ENCODE measurements around the gene CDK13.

The CDK13 gene

DNA sequence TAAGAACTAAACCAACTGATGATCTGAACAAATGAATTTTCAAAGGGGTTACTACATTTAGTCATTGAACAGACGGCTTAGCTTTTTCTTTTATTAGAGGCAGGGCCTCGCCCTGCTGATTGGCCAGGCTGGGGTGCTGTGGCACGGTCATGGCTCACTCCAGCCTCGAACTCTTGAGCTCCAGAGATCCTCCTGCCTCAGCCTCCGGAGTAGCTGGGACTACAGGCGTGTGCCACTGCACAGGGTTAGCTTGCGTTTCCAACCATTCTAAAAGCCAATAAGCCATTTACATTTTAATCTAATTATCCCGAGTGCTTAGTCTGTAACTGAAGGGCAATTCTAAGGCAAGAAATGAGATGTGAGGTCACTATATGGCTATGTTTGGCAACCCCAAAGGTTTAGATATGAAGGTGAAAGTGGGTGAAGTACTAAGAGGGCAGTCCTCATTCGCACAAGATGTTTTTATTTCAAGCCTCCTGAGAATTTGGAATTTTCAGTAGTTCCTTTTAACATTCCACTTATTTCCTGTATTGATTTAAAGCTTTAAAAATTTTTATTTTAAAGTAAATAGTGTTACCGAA lies 1.6 kb upstream of the CDK13 start:
- H3K4me3 ChIP-seq (ENCODE audit: low read depth, low read length) = peak overlapping the region; percentile 91
- DNase-seq (ENCODE audit: low read depth) = no peak

DNA sequence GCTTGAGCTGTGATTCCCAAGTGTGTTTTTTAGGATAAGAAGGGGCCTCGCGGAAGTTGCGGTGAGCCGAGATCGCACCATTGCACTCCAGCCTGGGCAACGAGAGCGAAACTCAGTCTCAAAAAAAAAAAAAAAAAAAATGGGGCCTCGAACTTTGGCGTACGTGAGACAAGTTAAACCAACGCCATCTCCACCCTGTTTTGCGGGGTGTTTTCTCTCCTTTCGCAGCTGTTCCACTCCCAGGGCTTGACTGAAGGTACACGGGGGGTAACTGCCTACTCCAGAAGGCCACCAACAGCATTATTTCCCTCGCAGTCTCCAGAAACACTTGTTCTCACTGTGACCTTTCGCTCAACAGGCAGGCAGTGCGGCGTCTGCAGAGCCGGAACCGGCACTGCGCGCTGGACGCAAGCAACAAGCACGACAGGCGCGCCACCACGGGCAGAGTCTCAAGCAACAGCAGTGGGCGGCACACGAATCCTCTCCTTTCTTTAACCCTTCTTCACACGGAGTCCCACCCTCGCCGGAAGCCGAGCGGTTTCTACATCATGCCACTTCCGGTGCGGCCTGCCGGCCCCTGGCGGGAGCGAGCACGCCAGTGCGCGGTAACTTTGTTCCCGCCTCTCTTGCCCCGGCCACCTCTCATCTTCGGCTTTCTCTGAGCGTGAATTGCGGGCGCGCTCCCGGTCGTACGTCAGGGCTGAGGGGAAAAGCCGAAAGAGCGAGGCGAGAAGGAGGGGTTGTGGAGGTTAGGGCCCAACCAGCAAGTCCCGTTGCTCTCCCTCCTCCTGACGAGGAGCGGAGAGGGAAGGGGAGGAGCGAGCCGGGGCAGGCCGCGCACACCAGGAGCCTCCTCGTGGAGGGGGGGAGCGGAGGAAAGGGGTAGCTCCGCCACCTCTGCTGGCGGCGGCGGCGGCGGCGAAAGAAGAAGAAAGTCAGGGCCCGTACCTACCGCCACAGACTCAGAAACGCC lies 814 bp upstream of the CDK13 start:
- DNase-seq (ENCODE audit: low read depth) = peak; percentile 99
- H3K4me3 ChIP-seq (ENCODE audit: low read depth, low read length) = peak overlapping the region; percentile 91

DNA sequence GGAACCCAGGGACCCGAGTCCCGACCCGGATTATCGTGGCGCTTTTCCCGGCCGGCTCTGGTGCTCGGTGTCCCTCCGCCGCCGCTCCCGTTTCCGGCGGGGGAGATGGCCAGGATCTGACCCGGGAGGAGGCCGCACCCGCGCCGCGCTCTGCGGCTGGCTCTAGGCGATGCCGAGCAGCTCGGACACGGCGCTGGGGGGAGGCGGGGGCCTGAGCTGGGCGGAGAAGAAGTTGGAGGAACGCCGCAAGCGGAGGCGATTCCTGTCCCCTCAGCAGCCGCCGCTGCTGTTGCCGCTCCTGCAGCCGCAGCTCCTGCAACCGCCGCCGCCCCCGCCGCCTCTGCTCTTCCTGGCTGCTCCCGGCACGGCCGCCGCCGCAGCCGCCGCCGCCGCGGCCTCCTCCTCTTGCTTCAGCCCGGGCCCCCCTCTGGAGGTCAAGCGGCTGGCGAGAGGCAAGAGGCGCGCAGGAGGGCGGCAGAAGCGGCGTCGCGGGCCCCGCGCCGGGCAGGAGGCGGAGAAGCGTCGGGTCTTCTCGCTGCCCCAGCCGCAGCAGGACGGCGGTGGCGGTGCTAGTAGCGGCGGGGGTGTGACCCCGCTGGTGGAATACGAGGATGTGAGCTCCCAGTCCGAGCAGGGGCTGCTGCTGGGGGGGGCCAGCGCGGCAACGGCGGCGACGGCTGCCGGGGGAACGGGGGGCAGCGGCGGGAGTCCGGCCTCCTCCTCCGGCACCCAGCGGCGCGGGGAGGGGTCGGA lies 593 bp downstream of the CDK13 start:
- DNase-seq (ENCODE audit: low read depth) = no peak
- H3K4me3 ChIP-seq (ENCODE audit: low read depth, low read length) = peak overlapping the region; percentile 91

DNA sequence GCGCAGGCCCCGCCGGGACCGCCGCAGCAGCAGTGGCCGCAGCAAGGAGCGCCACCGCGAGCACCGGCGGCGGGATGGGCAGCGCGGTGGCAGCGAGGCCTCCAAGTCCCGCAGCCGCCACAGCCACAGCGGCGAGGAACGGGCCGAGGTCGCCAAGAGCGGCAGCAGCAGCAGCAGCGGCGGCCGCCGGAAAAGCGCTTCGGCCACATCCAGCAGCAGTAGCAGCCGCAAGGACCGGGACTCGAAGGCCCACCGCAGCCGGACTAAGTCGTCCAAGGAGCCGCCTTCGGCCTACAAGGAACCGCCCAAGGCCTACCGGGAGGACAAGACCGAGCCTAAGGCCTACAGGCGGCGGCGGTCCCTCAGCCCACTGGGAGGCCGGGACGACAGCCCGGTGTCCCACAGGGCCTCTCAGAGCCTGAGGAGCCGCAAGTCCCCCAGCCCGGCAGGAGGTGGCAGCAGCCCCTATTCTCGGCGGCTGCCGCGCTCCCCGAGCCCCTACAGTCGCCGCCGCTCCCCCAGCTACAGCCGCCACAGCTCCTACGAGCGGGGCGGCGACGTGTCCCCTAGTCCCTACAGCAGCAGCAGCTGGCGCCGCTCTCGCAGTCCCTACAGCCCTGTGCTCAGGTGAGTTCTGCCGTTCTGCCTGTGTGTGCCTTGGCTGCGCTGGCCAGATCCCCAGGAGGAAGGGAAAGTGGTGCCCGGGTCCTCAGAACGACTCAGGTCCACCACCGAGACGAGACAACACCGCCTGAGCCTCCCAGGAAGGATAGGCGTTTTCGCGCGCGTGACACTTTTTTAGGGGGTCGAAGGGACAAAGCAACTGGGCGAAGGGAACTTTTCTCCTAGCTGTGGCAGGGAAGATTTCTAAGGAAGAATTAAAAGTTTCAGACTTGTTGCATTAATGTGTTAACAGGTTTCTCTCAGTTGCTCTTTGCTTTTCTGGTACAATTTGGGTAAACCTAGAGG lies 1.5 kb downstream of the CDK13 start:
- DNase-seq (ENCODE audit: low read depth) = no peak

DNA sequence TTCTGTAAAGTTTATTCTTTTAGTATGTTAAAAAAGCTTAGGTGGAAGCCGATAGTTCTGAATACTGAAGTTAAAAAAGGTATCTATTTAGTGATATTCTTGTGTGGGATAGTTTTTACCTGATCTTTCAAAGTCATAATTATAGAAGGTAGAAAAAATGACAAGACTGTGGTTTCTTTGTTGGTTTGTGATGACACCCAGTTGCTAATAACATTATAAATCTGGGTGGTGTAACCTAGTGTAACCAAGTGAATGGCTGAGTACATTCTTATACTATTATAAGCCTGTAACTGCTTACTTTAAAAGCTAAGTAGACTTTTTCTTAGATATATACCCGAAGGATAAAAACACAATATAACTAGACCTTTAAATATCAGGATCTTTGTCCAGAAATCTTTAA lies 2.3 kb downstream of the CDK13 start:
- no peak for DNase-seq (ENCODE audit: low read depth)
- peak overlapping the region; percentile 91 for H3K4me3 ChIP-seq (ENCODE audit: low read depth, low read length)

More for the DNA sequence above, 1.5 kb downstream of the CDK13 start:
- peak overlapping the region; percentile 91 for H3K4me3 ChIP-seq (ENCODE audit: low read depth, low read length)

DNA sequence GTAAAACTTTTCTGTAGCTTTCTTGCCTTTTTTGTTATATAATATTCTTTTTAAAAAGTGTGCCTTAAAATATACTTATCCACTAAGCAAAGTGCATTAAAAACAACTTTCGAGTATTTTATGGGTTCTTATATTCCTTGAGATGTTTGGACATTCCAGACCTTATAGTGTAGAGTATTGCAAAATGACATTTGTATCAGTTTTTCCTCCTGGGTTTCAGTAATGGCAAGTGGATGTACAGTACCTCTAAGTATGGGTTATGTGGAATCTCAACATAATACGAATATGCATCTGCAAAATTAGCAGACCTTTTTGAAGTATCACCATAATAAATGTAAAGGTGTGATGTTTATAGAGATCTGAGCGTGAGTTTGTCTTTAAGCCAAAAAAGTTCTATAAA lies 2.7 kb downstream of the CDK13 start:
- no peak for DNase-seq (ENCODE audit: low read depth)
- peak overlapping the region; percentile 91 for H3K4me3 ChIP-seq (ENCODE audit: low read depth, low read length)

DNA sequence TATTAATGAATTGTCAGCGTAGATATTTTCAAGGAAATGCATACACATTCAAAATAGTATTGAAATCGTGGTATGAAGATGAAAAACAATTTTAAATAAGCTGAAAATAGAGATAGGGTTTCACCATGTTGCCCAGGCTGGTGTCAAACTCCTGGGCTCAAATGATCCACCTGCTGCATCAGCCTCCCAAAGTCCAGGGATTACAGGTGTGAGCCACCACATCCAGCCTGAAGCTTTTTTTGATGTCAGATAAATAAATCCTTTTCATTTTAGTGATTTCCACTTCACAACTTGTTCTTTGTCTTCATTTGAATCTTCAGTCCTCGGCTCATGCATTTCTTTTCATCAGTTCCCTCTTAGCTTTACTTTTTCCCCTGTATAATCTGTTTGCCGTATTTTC lies 4.6 kb downstream of the CDK13 start:
- no peak overlapping the region for H3K4me3 ChIP-seq (ENCODE audit: low read depth, low read length)
- DNase-seq (ENCODE audit: low read depth) = no peak

DNA sequence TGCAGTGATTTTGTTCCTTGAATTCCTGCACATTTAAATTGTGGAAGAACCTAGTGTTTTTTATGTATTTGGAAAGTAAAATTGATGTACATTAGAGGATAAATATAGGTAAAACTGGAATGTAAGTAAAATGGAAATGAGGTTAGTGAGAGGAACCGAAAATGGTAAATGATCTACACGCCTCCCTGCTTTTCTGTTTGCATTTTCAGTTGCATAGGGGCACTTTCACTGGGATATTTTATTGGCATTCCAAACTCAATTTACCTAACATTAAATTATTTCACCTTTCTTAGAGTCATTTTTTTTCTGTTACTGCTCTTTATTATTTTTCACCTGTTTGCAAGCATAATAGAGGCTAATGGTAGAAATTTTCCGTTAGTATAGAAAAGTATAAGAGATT lies 8.0 kb downstream of the CDK13 start:
- no peak for DNase-seq (ENCODE audit: low read depth)
- H3K4me3 ChIP-seq (ENCODE audit: low read depth, low read length) = no peak overlapping the region

DNA sequence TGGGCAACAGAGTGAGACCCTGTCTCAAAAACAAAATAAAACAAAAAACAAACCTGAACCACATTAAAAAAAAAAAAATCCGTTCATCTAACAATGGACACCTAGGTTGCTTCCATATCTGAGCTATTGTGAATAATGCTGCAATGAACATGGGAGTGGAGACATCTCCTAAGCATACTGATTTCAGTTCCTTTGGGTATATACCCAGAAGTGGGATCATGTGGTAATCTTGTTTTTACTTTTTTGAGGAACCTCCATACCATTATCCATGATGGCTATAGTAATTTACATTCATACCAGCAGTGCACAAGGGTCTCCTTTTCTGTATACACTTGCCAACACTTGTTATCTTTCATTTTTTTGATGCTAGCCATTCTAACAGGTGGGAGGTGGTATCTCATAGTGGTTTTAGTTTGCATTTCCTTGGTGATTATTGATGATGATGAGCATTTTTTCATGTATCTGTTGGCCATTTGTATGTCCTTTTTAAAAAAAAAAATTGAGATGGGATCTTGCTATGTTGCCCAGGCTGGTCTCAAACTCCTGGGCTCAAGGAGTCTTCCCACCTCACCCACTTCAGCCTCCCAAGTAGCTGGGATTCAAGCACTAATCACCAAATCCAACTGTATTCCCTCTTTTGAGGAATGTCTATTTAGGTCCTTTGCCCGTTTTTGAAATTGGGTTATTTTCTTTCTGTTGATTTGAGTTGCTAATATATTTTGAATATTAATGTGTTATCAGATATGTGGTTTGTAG lies 17.5 kb downstream of the CDK13 start:
- no peak overlapping the region for H3K4me3 ChIP-seq (ENCODE audit: low read depth, low read length)

DNA sequence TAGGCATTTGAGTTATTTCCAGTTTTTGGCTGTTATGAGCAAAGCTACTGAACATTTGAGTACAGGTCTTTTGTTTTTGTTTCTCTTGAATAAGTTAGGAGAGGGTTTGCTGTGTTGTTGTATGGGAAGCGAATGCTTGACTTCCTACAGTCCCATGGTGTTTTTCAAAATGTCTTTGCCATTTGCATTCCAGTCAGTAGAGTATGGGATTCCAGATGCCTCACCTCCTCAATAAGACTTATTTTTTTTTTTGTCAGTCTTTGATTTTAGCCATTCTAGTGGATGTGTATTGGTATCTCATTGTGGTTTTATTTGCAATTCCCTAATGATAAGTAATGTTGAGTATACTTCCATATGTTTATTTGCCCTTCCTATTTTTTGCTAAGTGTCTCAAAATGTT lies 19.4 kb downstream of the CDK13 start:
- H3K4me3 ChIP-seq (ENCODE audit: low read depth, low read length) = no peak overlapping the region
- no peak for DNase-seq (ENCODE audit: low read depth)

More for the DNA sequence above, 17.5 kb downstream of the CDK13 start:
- DNase-seq (ENCODE audit: low read depth) = no peak

DNA sequence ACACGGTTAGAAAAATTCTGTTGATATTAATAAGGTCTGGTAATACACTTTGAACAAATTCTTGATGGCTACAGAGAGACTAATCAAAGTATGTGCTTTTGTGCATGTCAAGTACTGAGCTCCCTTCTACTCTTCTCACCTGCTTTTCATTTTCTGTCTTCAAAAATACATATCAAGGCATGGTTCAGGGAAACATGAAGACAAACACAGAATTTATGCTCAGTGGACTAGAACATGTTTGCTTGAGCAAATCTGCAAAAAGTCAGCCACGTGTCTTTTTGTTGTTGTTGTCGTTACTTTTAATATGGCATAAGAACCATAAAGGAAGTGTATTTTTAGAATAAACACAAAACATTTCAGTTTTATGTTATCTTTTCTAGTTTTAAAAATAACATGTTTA lies 21.9 kb downstream of the CDK13 start:
- no peak for DNase-seq (ENCODE audit: low read depth)
- H3K4me3 ChIP-seq (ENCODE audit: low read depth, low read length) = no peak overlapping the region

DNA sequence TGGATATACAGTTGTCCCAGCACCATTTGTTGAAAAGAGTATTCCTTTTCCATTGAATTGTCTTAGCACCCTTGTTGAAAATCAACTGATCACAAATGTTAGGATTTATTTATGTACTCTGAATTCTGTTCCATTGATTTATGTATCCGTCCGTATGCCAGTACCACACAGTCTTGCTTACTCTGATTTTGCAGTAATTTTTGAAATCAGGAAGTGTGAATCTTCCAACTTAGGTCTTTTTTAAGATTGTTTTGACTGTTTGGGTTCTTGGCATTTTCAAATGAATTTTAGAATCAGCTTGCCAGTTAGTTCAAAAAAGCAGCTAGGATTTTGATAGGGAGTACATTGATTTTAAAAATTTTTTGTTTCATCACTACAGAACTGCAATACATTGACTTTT lies 23.7 kb downstream of the CDK13 start:
- no peak overlapping the region for H3K4me3 ChIP-seq (ENCODE audit: low read depth, low read length)
- DNase-seq (ENCODE audit: low read depth) = no peak

DNA sequence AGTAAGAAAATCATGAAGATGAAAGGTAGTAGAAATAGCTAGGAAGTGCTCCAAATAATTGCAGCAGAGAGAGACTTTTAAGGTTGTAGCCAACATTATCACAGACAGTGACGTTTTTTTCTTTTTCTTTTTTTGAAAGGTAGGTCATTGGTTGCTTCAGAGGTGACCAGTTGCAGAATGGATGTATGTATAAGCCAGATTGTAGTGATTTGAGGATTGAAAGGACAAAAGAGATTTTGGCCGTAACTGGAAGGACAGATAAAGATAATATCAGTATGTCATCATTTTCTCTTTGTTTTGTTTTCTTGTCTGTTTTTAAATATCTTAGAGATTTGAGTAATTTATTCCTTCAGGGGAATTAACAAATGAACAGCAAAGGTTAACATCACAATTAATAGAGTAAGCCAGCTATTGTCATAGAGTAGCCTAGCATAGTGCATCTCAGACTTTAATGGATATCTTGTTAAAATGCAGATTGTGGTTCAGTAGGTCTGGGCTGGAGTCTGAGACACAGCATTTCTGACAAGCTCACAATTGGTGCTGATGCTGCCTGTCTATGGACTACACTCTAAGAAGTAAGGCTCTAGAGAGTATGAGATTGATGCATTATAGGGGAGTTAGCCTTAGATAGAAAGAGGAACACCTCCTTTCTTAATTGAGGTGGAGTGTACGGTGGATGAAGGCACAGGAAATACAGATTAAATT lies 28.3 kb downstream of the CDK13 start:
- H3K4me3 ChIP-seq (ENCODE audit: low read depth, low read length) = no peak overlapping the region
- no peak for DNase-seq (ENCODE audit: low read depth)

DNA sequence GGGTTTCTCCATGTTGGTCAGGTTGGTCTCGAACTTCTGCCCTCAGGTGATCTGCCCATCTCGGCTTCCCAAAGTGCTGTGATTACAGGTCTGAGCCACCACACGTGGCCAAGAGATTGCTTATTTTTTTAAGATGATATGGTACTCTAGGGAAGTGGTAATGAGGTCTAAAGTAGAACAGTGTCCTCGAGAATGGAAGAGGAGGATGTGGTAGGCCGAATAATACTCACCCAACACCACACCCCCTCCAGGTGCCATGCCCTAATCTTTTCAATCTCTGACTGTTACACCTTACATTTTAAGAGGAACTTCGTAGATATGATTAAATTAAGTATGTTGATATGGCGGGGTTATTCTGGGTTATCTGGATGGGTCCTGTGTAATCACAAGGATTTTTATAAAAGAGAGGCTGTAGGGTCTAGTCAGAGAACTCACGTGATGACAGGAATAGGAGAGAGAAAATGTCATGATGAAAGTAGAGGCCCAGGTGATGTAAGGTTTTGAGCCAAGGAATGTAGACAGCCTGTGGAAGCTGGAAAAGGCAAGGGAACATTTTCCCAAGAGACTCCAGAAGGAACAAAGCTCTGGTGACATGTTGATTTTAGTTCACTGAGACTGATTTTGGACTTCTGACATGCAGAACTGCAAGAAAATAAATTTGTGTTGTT lies 29.5 kb downstream of the CDK13 start:
- no peak overlapping the region for H3K4me3 ChIP-seq (ENCODE audit: low read depth, low read length)
- DNase-seq (ENCODE audit: low read depth) = no peak

DNA sequence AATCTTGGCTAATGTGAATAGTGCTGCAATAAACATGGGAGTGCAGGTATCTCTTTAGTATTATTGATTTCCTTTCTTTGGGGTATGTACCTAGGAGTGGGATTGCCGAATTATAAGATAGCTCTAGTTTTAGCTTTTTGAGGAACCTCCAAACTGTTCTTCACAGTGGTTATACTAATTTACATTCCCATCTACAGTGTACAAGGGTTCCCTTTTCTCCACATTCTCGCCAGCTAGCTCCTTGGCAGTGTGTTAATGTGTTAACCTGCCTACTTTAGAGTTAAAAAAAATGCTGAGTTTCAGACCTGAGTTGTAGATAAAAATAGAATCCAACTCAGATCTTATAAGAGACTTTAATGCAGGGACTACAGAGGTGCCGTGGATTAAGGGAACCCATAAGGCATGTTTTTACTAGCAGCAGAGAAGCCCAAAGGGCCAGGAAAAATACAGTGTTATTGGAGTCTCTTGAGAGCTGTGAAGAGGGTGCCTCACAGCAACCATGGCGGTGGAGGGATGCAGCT lies 35.4 kb downstream of the CDK13 start:
- no peak for DNase-seq (ENCODE audit: low read depth)
- H3K4me3 ChIP-seq (ENCODE audit: low read depth, low read length) = no peak overlapping the region

DNA sequence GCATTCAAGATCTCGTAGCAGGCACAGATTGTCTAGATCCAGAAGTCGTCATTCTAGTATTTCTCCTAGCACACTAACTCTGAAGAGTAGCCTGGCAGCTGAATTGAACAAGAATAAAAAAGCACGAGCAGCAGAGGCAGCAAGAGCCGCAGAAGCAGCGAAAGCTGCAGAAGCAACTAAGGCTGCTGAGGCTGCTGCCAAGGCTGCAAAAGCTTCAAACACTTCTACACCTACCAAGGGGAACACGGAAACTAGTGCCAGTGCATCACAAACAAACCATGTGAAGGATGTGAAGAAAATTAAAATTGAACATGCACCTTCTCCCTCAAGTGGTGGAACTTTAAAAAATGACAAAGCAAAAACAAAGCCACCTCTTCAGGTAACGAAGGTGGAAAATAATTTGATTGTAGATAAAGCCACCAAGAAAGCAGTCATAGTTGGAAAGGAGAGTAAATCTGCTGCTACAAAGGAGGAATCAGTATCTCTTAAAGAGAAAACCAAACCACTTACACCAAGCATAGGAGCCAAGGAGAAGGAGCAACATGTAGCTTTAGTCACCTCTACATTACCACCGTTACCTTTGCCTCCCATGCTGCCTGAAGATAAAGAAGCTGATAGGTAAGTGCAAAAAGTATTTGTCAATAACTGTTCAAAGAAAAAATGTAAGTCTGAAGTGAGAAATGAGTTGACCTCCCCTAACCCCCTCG lies 37.7 kb downstream of the CDK13 start:
- no peak overlapping the region for H3K4me3 ChIP-seq (ENCODE audit: low read depth, low read length)
- no peak for DNase-seq (ENCODE audit: low read depth)

Measured in skeletal muscle cell (primary cell).